GM21576 (cell line): ENCODE data around the gene FCHO1.

Source experiments
- ATAC-seq: cut with Tn5 transposase; IDR thresholded peaks from one replicate; pipeline ENCODE4 v1.9.1; 2021; ENCODE audit warnings: mild to moderate bottlenecking, moderate library complexity; ENCODE audit not compliant: unreplicated experiment

The FCHO1 gene

GRCh38 chr19:17824339-17824738, 73.1 kb downstream of the FCHO1 start:
- ATAC-seq: no peak

GRCh38 chr19:17826508-17827056, 75.3 kb downstream of the FCHO1 start:
- ATAC-seq: no peak

GRCh38 chr19:17829855-17830566, 78.7 kb downstream of the FCHO1 start:
- ATAC-seq: no peak

GRCh38 chr19:17830567-17831418, 79.5 kb downstream of the FCHO1 start:
- no peak for ATAC-seq

GRCh38 chr19:17831419-17831888, 80.2 kb downstream of the FCHO1 start:
- ATAC-seq: no peak

GRCh38 chr19:17832443-17833208, 81.3 kb downstream of the FCHO1 start:
- no peak for ATAC-seq

GRCh38 chr19:17834350-17835181, 83.3 kb downstream of the FCHO1 start:
- no peak for ATAC-seq

- no peak for ATAC-seq
These were observed 84.1 kb downstream of the FCHO1 start for GRCh38 chr19:17835182-17836006.

- no peak for ATAC-seq
These were observed 85.3 kb downstream of the FCHO1 start for GRCh38 chr19:17836530-17836929.

- no peak for ATAC-seq
These were observed 86.7 kb downstream of the FCHO1 start for GRCh38 chr19:17837972-17838371.
